Smooth muscle cell (in vitro differentiated cells): ENCODE data around the gene ZNF227. TPM values are rescaled to one million over a fixed set of nuclear protein-coding genes. Genes with fewer than 3 reads are reported as not detected.

Experiments used
- DNase-seq: peaks from one replicate; lab custom pipeline; 2025; ENCODE audit not compliant: unreplicated experiment; lab: John Stamatoyannopoulos, UW
- H2AFZ ChIP-seq: fragments of 200-600 bp; sonication (generic); 2 replicates; pipeline ENCODE4 v1.6.0; 2016; ENCODE audit warnings: antibody characterized with exemption, low read depth, mild to moderate bottlenecking
- H3F3A ChIP-seq: fragments of 200-600 bp; sonication (generic); 2 replicates; pipeline ENCODE4 v1.6.0; 2017; ENCODE audit warnings: antibody characterized with exemption, low read depth
- H3K27ac ChIP-seq: fragments of 200-600 bp; sonication (generic); 2 replicates; pipeline ENCODE4 v1.5.1; 2016; ENCODE audit warnings: low read depth, mild to moderate bottlenecking
- H3K27me3 ChIP-seq: fragments of 200-600 bp; sonication (generic); 2 replicates; pipeline ENCODE4 v1.6.1; 2016; ENCODE audit warnings: low read depth, mild to moderate bottlenecking
- H3K36me3 ChIP-seq: fragments of 200-600 bp; sonication (generic); 2 replicates; pipeline ENCODE4 v1.5.1; 2016; ENCODE audit warnings: low read depth
- H3K4me1 ChIP-seq: fragments of 200-600 bp; sonication (generic); 2 replicates; pipeline ENCODE4 v1.5.1; 2016; ENCODE audit warnings: low read depth
- H3K4me2 ChIP-seq: fragments of 200-600 bp; sonication (generic); 2 replicates; pipeline ENCODE4 v1.6.0; 2016; ENCODE audit warnings: mild to moderate bottlenecking
- H3K4me3 ChIP-seq: fragments of 200-600 bp; sonication (generic); 2 replicates; pipeline ENCODE4 v1.5.1; 2016; ENCODE audit warnings: mild to moderate bottlenecking
- H3K79me2 ChIP-seq: fragments of 200-600 bp; sonication (generic); 2 replicates; pipeline ENCODE4 v1.6.0; 2016; ENCODE audit warnings: low read depth, mild to moderate bottlenecking
- H3K9ac ChIP-seq: fragments of 200-600 bp; sonication (generic); 2 replicates; pipeline ENCODE4 v1.6.0; 2016; ENCODE audit warnings: low read depth
- H3K9me3 ChIP-seq: fragments of 200-600 bp; sonication (generic); replicated peaks from 2 replicates; pipeline ENCODE4 v1.5.1; 2016; ENCODE audit warnings: low read depth
- H4K20me1 ChIP-seq: fragments of 200-600 bp; sonication (generic); 2 replicates; pipeline ENCODE4 v1.6.0; 2016; ENCODE audit warnings: low read depth
- WGBS: methylation state at CpG from one replicate; pipeline ENCODE4 v1.1.7; 2016; ENCODE audit warnings: low lambda C conversion rate; 5-methylcytosine and 5-hydroxymethylcytosine counted together
- polyA plus RNA-seq: library from polyadenylated mRNA; unstranded; fragments of >200 nt; fragmentation: Nextera tagmentation; extraction: Ambion mirVana; gene quantifications from 2 replicates; pipeline ENCODE4 v1.2.1, GENCODE V29; 2016
- total RNA-seq: library from RNA; depleted of rRNA; stranded (reverse); fragments of >200 nt; gene quantifications from 2 replicates; pipeline ENCODE4 v1.2.3, GENCODE V29; 2014
- TF ChIP-seq, protein P1 (sequence below): fragments of 200-600 bp; sonication (generic); IDR thresholded peaks from 2 replicates; pipeline ENCODE4 v1.5.1; 2017; ENCODE audit warnings: borderline replicate concordance, mild to moderate bottlenecking, antibody characterized with exemption; ENCODE audit not compliant: insufficient read depth, poor library complexity, severe bottlenecking

ZNF227 gene
- total and polyA plus RNA-seq, 2 experiments from 2014 or later, result 5.9 to 14.5 TPM

DNA sequence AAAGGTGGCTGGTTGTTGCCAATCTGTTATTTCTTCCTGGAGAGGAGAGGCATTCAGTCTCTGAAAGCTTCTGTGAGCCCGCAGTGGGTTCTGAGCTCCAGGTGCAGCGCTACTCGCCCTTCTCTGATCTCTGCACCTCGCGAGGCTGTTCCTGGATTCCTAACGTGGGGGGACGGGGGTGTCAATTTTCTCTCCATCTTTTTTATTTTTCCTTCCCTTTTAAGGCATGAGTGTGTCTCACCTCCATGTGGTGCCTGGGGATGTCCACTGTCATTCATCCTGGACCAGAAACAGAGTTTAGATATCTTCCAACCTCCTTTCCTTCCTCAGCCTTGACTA, 48.0 kb downstream of the ZNF227 start:
- H4K20me1 ChIP-seq, result no peaks in the 10 kb centered on the region
- peak overlapping the region; percentile 81 for H3K4me2 ChIP-seq
- H3K79me2 ChIP-seq, result no peaks in the 10 kb centered on the region
- WGBS, result 20% methylated on average over 7 of the region's 7 CpGs
- no peaks in the 10 kb centered on the region for H3F3A ChIP-seq
- no peak overlapping the region for H3K27ac ChIP-seq
- TF ChIP-seq, protein P1, sequence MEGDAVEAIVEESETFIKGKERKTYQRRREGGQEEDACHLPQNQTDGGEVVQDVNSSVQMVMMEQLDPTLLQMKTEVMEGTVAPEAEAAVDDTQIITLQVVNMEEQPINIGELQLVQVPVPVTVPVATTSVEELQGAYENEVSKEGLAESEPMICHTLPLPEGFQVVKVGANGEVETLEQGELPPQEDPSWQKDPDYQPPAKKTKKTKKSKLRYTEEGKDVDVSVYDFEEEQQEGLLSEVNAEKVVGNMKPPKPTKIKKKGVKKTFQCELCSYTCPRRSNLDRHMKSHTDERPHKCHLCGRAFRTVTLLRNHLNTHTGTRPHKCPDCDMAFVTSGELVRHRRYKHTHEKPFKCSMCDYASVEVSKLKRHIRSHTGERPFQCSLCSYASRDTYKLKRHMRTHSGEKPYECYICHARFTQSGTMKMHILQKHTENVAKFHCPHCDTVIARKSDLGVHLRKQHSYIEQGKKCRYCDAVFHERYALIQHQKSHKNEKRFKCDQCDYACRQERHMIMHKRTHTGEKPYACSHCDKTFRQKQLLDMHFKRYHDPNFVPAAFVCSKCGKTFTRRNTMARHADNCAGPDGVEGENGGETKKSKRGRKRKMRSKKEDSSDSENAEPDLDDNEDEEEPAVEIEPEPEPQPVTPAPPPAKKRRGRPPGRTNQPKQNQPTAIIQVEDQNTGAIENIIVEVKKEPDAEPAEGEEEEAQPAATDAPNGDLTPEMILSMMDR, result no peak
- H3K27me3 ChIP-seq, result no peaks in the 10 kb centered on the region
- peaks cover 14% of the 10 kb centered on the region for H3K9me3 ChIP-seq
- peaks cover 2% of the 10 kb centered on the region for H3K36me3 ChIP-seq
- H3K4me1 ChIP-seq, result no peaks in the 10 kb centered on the region
- H2AFZ ChIP-seq, result peak overlapping the region; percentile 73
- peak overlapping the region; percentile 48 for H3K4me3 ChIP-seq
- no peak overlapping the region for H3K9ac ChIP-seq
- DNase-seq, result no peak

DNA sequence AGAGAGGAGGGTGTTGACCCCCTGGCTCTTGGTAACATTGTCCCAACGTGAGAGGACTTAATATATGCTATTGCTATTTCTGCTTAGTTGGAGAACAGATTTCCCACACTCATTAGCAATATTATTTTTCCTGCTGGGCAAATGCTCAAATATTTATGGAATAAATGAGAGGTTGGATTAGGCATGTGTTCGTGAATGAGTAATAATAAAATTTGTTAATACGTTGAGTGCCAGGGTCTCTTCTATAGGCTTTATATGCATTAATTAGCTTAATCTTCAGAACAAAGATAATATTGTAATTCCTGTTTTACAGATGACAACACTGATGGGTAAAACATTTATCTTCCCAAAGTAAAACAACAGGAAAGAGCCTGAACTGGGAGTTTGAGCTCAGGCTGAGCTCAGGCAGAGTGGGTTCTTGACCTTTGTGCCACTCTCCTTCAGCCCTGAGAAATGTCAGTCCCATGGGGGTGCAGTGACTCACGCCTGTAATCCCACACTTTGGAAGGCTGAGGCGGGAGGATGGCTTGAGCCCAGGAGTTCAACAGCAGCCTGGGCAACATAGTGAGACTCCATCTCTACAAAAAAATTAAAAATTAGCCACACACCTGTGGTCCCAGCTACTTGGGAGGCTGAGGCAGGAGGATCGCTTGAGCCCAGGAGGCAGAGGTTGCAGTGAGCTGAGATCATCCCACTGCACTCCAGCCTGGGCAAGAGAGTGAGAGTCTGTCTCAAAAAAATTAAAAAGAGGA, 48.5 kb downstream of the ZNF227 start:
- WGBS, result 80% methylated on average over 6 of the region's 6 CpGs
- Histone ChIP-seq H3F3A (no peaks in the 10 kb centered on the region), H3K27ac (no peak overlapping the region), H3K4me1 (no peaks in the 10 kb centered on the region), H3K79me2 (no peaks in the 10 kb centered on the region), H3K4me3 (peak overlapping the region; percentile 48), H3K27me3 (no peaks in the 10 kb centered on the region), H3K9ac (no peak overlapping the region), H3K36me3 (peaks cover 2% of the 10 kb centered on the region), H4K20me1 (no peaks in the 10 kb centered on the region), H2AFZ (no peak overlapping the region), H3K4me2 (peak overlapping the region; percentile 81), H3K9me3 (peaks cover 8% of the 10 kb centered on the region)
- TF ChIP-seq, protein P1, result no peak
- no peak for DNase-seq

- WGBS, result 86% methylated on average over 1 of the region's 1 CpG
- no peak overlapping the region for H3K27ac ChIP-seq
Observed at GRCh38 chr19:44277331-44277730, 65.0 kb downstream of the ZNF227 start.

More at GRCh38 chr19:44277331-44277730, 65.0 kb downstream of the ZNF227 start:
- H2AFZ ChIP-seq, result no peak overlapping the region
- no peak overlapping the region for H3K4me3 ChIP-seq
- H3K4me2 ChIP-seq, result no peak overlapping the region
- H3K27me3 ChIP-seq, result no peaks in the 10 kb centered on the region
- no peak for DNase-seq
- no peaks in the 10 kb centered on the region for H3F3A ChIP-seq
- H3K9ac ChIP-seq, result no peak overlapping the region
- H3K9me3 ChIP-seq, result peaks cover 17% of the 10 kb centered on the region
- H3K4me1 ChIP-seq, result no peaks in the 10 kb centered on the region
- H4K20me1 ChIP-seq, result no peaks in the 10 kb centered on the region
- no peaks in the 10 kb centered on the region for H3K36me3 ChIP-seq
- no peaks in the 10 kb centered on the region for H3K79me2 ChIP-seq
- TF ChIP-seq, protein P1, result no peak
